Vagina (tissue), 2 donors: ENCODE data around the gene ELF4. TPM values are rescaled to one million over a fixed set of nuclear protein-coding genes. Genes with fewer than 3 reads are reported as not detected.

Experiments used
- DNase-seq, 2 donors: peaks; one replicate each; pipeline ENCODE4 v3.0.0-alpha.2; 2017; ENCODE audit errors: extremely low spot score in 2 of 2
- H3K27ac ChIP-seq: fragments of 200-600 bp; sonication (generic); one replicate; pipeline ENCODE4 v1.5.1; 2019
- H3K27me3 ChIP-seq: fragments of 200-600 bp; sonication (generic); one replicate; pipeline ENCODE4 v1.5.1; 2019
- H3K36me3 ChIP-seq, 2 donors: fragments of 200-600 bp; sonication (generic); one replicate each; pipeline ENCODE4 v1.5.1; 2017 to 2019
- H3K4me1 ChIP-seq: fragments of 200-600 bp; sonication (generic); one replicate; pipeline ENCODE4 v1.5.1; 2019
- H3K4me3 ChIP-seq, 2 donors: fragments of 200-600 bp; sonication (generic); 1 replicate in 1 of 2; 2 replicates in 1 of 2; pipeline ENCODE4 v1.5.1; 2016 to 2019
- H3K9me3 ChIP-seq: fragments of 200-600 bp; sonication (generic); one replicate; pipeline ENCODE4 v1.5.1; 2019
- CTCF ChIP-seq, 3 experiments: fragments of 450-650 bp in 2 of 3; fragments of 200-600 bp in 1 of 3; sonication (generic) in 1 of 3; IDR thresholded peaks; one replicate each; pipeline ENCODE4 v1.5.1; 2017 to 2019; ENCODE audit warnings: antibody characterized with exemption in 3 of 3, mild to moderate bottlenecking in 2 of 3, moderate library complexity in 2 of 3
- POLR2A ChIP-seq, 2 donors: fragments of 450-650 bp; IDR thresholded peaks; one replicate each; pipeline ENCODE4 v1.6.1; 2017; ENCODE audit warnings: antibody characterized with exemption in 2 of 2, mild to moderate bottlenecking in 2 of 2, moderate library complexity in 2 of 2
- POLR2AphosphoS5 ChIP-seq, 2 donors: sonication (generic); formaldehyde crosslinking; IDR thresholded peaks; one replicate each; pipeline ENCODE4 v1.9.0; 2017; ENCODE audit warnings: antibody characterized with exemption in 2 of 2, mild to moderate bottlenecking in 2 of 2, low read depth in 1 of 2; ENCODE audit not compliant: insufficient read depth in 1 of 2
- intact Hi-C: fragments of 100-400 bp; cut with DNase I; formaldehyde crosslinking; loops from one replicate; pipeline ENCODE4 v1.15.1; 2023
- total RNA-seq: library from RNA; depleted of rRNA; stranded (reverse); fragments of >200 nt; gene quantifications from one replicate; pipeline ENCODE4 v1.2.3, GENCODE V29; 2016

The ELF4 gene
- total RNA-seq, 1 donor from 2014 or later: 14.7 TPM

DNA sequence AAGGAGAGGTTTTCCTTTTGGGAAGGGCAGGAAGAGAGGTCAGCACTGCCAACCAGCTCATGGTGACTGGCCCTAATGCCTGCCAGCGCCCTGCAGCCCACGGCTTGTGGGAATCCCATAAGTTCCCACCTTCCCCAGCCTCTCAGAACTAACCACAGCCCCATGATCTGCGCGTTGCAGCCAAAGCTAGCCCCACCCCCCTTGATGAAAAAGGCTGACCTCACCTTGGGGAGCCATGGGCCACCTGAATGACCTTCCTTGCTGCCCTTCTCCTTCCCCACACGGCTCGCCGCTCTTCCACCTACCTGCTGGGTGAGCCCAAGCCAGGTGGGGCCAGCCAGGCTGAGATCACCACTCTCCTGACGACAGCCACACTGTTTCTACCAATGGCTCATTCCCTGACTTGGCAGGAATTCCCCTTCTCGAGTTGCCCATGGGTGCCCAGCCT, 3.9 kb upstream of the ELF4 start:
- Histone ChIP-seq H3K9me3 (no peaks in the 10 kb centered on the region), H3K27me3 (no peaks in the 10 kb centered on the region), H3K4me1 (peaks cover 18% of the 10 kb centered on the region), H3K4me3 (no peak overlapping the region), H3K36me3 (no peaks in the 10 kb centered on the region), H3K27ac (no peak overlapping the region)
- intact Hi-C loops: no loop called here
- TF ChIP-seq POLR2A (IDR thresholded peaks at IDR 0.05) (no peak), CTCF (IDR thresholded peaks at IDR 0.05) (no peak), POLR2AphosphoS5 (IDR thresholded peaks at IDR 0.05; ENCODE audit: insufficient read depth in 1 of 2, low read depth in 1 of 2) (no peak)
- DNase-seq: no peak

- Histone ChIP-seq H3K27me3 (no peaks in the 10 kb centered on the region), H3K4me3 (peak overlapping the region; percentile 63 to 74), H3K36me3 (no peaks in the 10 kb centered on the region), H3K27ac (peak overlapping the region; percentile 92), H3K9me3 (no peaks in the 10 kb centered on the region), H3K4me1 (peaks cover 34% of the 10 kb centered on the region)
- intact Hi-C loops: no loop called here
- no peak for TF ChIP-seq POLR2AphosphoS5 (IDR thresholded peaks at IDR 0.05; ENCODE audit: insufficient read depth in 1 of 2, low read depth in 1 of 2)
- no peak for TF ChIP-seq POLR2A (IDR thresholded peaks at IDR 0.05)
- TF ChIP-seq CTCF (IDR thresholded peaks at IDR 0.05): no peak
- DNase-seq: peak in 1 of 2 donors; percentile 85
Observed at GRCh38 chrX:130111220-130112154, 1.2 kb upstream of the ELF4 start.

DNA sequence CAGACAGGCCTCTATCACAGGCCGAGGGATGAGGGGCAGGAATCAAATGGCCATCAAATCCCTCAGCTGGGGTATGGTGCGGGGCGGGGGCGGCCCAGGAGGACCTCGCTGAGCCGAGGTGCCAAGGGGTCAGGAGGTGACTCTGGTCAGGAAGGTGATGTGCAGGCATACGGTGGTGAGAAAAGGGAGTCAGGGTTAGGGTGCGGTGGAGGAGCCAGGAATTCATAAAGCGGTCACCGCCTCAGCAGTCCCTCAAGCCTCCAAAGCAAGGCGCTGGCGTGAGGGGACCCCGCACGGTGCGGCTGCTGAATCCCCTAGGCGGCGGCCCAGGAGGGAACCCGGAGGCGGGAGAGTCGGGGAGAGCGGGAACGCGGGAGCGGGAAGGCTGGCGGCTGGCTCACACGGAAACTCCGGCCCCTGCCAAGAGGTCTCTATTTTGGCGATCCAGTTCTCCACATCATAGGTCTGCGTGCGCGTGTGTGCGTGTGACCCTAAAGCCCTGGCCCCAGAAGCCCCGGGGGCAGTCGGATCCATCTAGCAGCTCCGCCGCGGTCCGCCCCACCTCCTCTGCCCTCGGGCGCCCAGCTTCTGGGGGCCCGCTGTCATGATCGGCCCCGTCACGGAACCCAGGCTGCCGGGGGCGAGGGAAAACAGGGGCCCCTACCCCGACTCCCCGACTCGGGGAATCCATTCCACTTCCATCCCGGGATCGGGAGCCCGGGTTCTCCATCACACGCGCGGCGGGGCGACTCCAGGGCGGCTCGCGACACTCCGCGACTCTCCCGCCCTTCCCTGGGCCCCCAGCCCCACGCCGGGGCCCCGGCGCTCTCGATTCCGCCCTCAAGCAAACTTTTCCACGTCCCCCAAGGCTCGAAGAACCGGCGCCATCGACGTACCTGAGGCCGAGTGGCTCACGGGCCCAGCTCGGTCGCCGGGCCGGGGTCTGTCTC, 593 bp downstream of the ELF4 start:
- Histone ChIP-seq H3K27ac (peak overlapping the region; percentile 92), H3K4me1 (peaks cover 50% of the 10 kb centered on the region), H3K9me3 (no peaks in the 10 kb centered on the region), H3K4me3 (peak overlapping the region; percentile 63 to 74), H3K27me3 (no peaks in the 10 kb centered on the region), H3K36me3 (no peaks in the 10 kb centered on the region)
- TF ChIP-seq POLR2A (IDR thresholded peaks at IDR 0.05): no peak
- TF ChIP-seq POLR2AphosphoS5 (IDR thresholded peaks at IDR 0.05; ENCODE audit: insufficient read depth in 1 of 2, low read depth in 1 of 2): peak in 1 of 2 donors; percentile 29
- no peak for DNase-seq
- intact Hi-C loops: no loop called here

DNA sequence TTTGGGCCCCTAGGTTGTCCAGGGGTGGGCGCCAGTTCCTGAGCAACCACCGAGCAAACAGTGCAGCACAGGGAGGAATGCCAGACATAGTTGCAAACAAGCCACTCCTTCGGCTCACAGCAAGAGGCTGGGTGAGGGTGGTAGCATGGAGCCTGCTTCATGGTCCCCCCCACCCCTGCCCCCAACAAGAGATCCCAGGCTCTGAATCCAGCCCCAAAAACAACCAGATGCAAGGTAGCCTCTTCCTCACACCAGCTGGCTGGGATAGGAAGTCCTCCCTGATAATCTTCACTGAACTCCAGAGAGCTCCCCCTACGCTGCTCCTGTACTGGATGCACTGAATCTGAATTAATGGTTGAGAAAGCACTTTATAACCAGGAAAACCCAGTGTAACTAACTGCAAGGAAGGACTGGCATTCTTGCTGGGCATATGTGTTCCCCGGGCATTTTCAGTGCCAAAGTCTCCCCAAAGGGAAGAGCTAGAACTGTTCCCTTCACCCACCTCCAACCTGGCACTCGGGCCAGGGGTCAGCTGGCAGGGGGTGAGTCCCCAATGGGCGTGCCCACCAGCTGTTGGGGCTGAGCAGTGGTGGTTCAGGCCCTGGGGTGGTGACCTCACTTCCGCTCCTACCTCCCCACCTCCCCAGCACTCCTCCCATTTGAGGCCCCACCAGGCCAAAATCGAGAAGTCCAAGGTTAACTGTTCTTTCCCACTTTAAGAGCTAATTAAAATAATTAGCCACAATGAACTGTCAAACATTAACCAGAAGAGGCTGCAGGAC, 1.5 kb downstream of the ELF4 start:
- no peaks in the 10 kb centered on the region for H3K36me3 ChIP-seq
- peak overlapping the region; percentile 92 for H3K27ac ChIP-seq
- H3K4me1 ChIP-seq: peaks cover 57% of the 10 kb centered on the region
- DNase-seq: no peak
- TF ChIP-seq POLR2A (IDR thresholded peaks at IDR 0.05): no peak
- TF ChIP-seq POLR2AphosphoS5 (IDR thresholded peaks at IDR 0.05; ENCODE audit: insufficient read depth in 1 of 2, low read depth in 1 of 2): no peak
- no peak for TF ChIP-seq CTCF (IDR thresholded peaks at IDR 0.05)
- intact Hi-C loops: no loop called here
- H3K9me3 ChIP-seq: no peaks in the 10 kb centered on the region
- peak overlapping the region; percentile 63 to 74 for H3K4me3 ChIP-seq
- no peaks in the 10 kb centered on the region for H3K27me3 ChIP-seq
